A549 (cell line): Measurements from ENCODE around the gene RUNX1. TPM values are rescaled to one million over a fixed set of nuclear protein-coding genes. Genes with fewer than 3 reads are reported as not detected.

Experiments used
- ATAC-seq, 2 experiments: fragments of 200-7000 bp in 1 of 2; fragments of >200 bp in 1 of 2; cut with Nextera tagmentation in 1 of 2; cut with Tn5 transposase in 1 of 2; 3 replicates each; pipeline versions ENCODE4 v1.8.0 to v1.9.1; 2018 to 2020; ENCODE audit warnings: mild to moderate bottlenecking in 1 of 2, moderate library complexity in 1 of 2
- CTCF ChIA-PET: fragments of 300-600 bp; sonication (Branson Sonifier 250); formaldehyde crosslinking; extraction: SDS; loops from one replicate; lab custom pipeline; 2021; ENCODE audit warnings: antibody characterized with exemption, inconsistent platforms; lab: Yijun Ruan, JAX
- POLR2A ChIA-PET: fragments of 350-600 bp; formaldehyde crosslinking; extraction: SDS; loops from one replicate; lab custom pipeline; 2021; ENCODE audit warnings: antibody characterized with exemption, inconsistent platforms; lab: Yijun Ruan, JAX
- DNase-seq, 2 experiments: peaks; one replicate each; pipeline versions ENCODE4 v3.0.0 to v3.0.0-alpha.2; 2011 to 2016; ENCODE audit warnings: low read depth in 1 of 2, low spot score in 1 of 2
- FAIRE-seq: peaks from 2 replicates; lab custom pipeline; 2011; peaks lifted over from hg19 to GRCh38; lab: Jason Lieb, UNC
- H3K27ac ChIP-seq, 2 experiments: fragments of >200 bp; sonication (Bioruptor Twin); formaldehyde crosslinking; 3 replicates each; pipeline ENCODE4 v1.5.1; 2016 to 2017
- H3K4me1 ChIP-seq: fragments of >200 bp; sonication (Bioruptor Twin); formaldehyde crosslinking; 3 replicates; pipeline ENCODE4 v1.6.1; 2016
- H3K4me2 ChIP-seq: fragments of >200 bp; sonication (Bioruptor Twin); formaldehyde crosslinking; 3 replicates; pipeline ENCODE4 v1.6.1; 2016
- H3K4me3 ChIP-seq: fragments of >200 bp; sonication (Bioruptor Twin); formaldehyde crosslinking; 3 replicates; pipeline ENCODE4 v1.5.1; 2016
- H3K9me3 ChIP-seq: fragments of >200 bp; sonication (Bioruptor Twin); formaldehyde crosslinking; 3 replicates; pipeline ENCODE4 v1.6.1; 2016
- CBX2 ChIP-seq: fragments of 200-600 bp; sonication (generic); IDR thresholded peaks from 2 replicates; pipeline ENCODE4 v1.6.1; 2016; ENCODE audit warnings: low read depth, mild to moderate bottlenecking, borderline replicate concordance
- CHD2 ChIP-seq: fragments of 150-350 bp; IDR thresholded peaks from 2 replicates; pipeline ENCODE4 v1.6.1; 2014; ENCODE audit warnings: low read length; ENCODE audit not compliant: partially characterized antibody
- CHD4 ChIP-seq: fragments of 200-600 bp; sonication (generic); IDR thresholded peaks from 2 replicates; pipeline ENCODE4 v1.6.1; 2016; ENCODE audit warnings: antibody characterized with exemption, mild to moderate bottlenecking, borderline replicate concordance
- EHF ChIP-seq: fragments of 250-450 bp; sonication (Bioruptor Pico); IDR thresholded peaks from 2 replicates; pipeline ENCODE4 v1.5.0; 2020; ENCODE audit warnings: mild to moderate bottlenecking
- EP300 ChIP-seq, 2 experiments: fragments of >200 bp; sonication (Bioruptor Twin); formaldehyde crosslinking; IDR thresholded peaks; 2 replicates in 1 of 2; 3 replicates in 1 of 2; pipeline ENCODE4 v1.6.1; 2016 to 2017
- FOSB ChIP-seq: fragments of 250-450 bp; sonication (Bioruptor Pico); IDR thresholded peaks from 2 replicates; pipeline ENCODE4 v1.5.0; 2020; ENCODE audit warnings: mild to moderate bottlenecking, moderate library complexity
- FOXS1 ChIP-seq: fragments of 250-450 bp; sonication (Bioruptor Pico); IDR thresholded peaks from 2 replicates; pipeline ENCODE4 v1.5.0; 2020; ENCODE audit warnings: mild to moderate bottlenecking, moderate library complexity
- GATA3 ChIP-seq: IDR thresholded peaks from 2 replicates; pipeline ENCODE4 v1.6.1; 2012; ENCODE audit warnings: borderline replicate concordance
- HDAC2 ChIP-seq: fragments of 200-600 bp; sonication (generic); IDR thresholded peaks from 2 replicates; pipeline ENCODE4 v1.6.1; 2016
- JUNB ChIP-seq: fragments of >200 bp; sonication (Bioruptor Twin); formaldehyde crosslinking; IDR thresholded peaks from 2 replicates; pipeline ENCODE4 v1.6.1; 2016
- KDM1A ChIP-seq: fragments of 200-600 bp; sonication (generic); IDR thresholded peaks from 2 replicates; pipeline ENCODE4 v1.6.1; 2016; ENCODE audit warnings: low read depth, mild to moderate bottlenecking
- KDM5A ChIP-seq: fragments of 200-600 bp; sonication (generic); IDR thresholded peaks from 2 replicates; pipeline ENCODE4 v1.6.1; 2016; ENCODE audit warnings: antibody characterized with exemption, mild to moderate bottlenecking
- MAFK ChIP-seq: fragments of 450-650 bp; IDR thresholded peaks from 2 replicates; pipeline ENCODE4 v1.6.1; 2014; ENCODE audit not compliant: partially characterized antibody
- MYC ChIP-seq: IDR thresholded peaks from 2 replicates; pipeline ENCODE4 v1.6.1; 2012; ENCODE audit warnings: mild to moderate bottlenecking, inconsistent platforms, low read length, improper control_type of control experiment, borderline replicate concordance
- NR3C1 ChIP-seq: fragments of >200 bp; sonication (Bioruptor Twin); formaldehyde crosslinking; IDR thresholded peaks from 3 replicates; pipeline ENCODE4 v1.6.1; 2017
- PHF8 ChIP-seq: fragments of 200-600 bp; sonication (generic); IDR thresholded peaks from 2 replicates; pipeline ENCODE4 v1.6.1; 2016; ENCODE audit warnings: low read depth, mild to moderate bottlenecking, antibody characterized with exemption, moderate library complexity, borderline replicate concordance
- RARB ChIP-seq: fragments of 250-450 bp; sonication (Bioruptor Pico); IDR thresholded peaks from 2 replicates; pipeline ENCODE4 v1.8.0; 2021; ENCODE audit warnings: mild to moderate bottlenecking, moderate library complexity
- RFX5 ChIP-seq: fragments of 450-650 bp; IDR thresholded peaks from 2 replicates; pipeline ENCODE4 v1.7.1; 2014; ENCODE audit warnings: antibody characterized with exemption, mild to moderate bottlenecking, moderate library complexity
- SMC3 ChIP-seq: fragments of >200 bp; sonication (Bioruptor Twin); formaldehyde crosslinking; IDR thresholded peaks from 3 replicates; pipeline ENCODE4 v1.6.1; 2018; ENCODE audit warnings: inconsistent platforms
- SREBF2 ChIP-seq: fragments of 450-650 bp; IDR thresholded peaks from 2 replicates; pipeline ENCODE4 v1.6.1; 2014; ENCODE audit warnings: mild to moderate bottlenecking, moderate library complexity
- ZC3H11A ChIP-seq: fragments of 450-650 bp; IDR thresholded peaks from 2 replicates; pipeline ENCODE4 v1.6.1; 2014; ENCODE audit warnings: antibody characterized with exemption, mild to moderate bottlenecking
- ZNF302 ChIP-seq: fragments of 250-450 bp; sonication (Bioruptor Pico); IDR thresholded peaks from 2 replicates; pipeline ENCODE4 v1.9.0; 2021; ENCODE audit warnings: inconsistent platforms, mild to moderate bottlenecking, moderate library complexity
- WGBS: methylation state at CpG from one replicate; pipeline ENCODE4 v1.1.6; 2017; ENCODE audit errors: missing lambda C conversion rate; 5-methylcytosine and 5-hydroxymethylcytosine counted together
- polyA plus RNA-seq, 4 experiments: library from polyadenylated mRNA; depleted of rRNA in 3 of 4; stranded (reverse); fragments of >200 nt; fragmentation: RNase III in 1 of 4; extraction: RNeasy Plus Mini Kit Qiagen cat#74134 plus additional on column Dnase treatment in 1 of 4; gene quantifications; 2 replicates in 3 of 4; 3 replicates in 1 of 4; pipeline ENCODE4 v1.2.3, GENCODE V29; 2011 to 2017
- TF ChIP-seq, protein P1 (sequence below): fragments of 450-650 bp; IDR thresholded peaks from 2 replicates; pipeline ENCODE4 v1.6.1; 2014; ENCODE audit warnings: antibody characterized with exemption
- TF ChIP-seq, protein P2 (sequence below): IDR thresholded peaks from 2 replicates; pipeline ENCODE4 v1.6.1; 2012
- TF ChIP-seq, protein P3 (sequence below): fragments of >200 bp; sonication (Bioruptor Twin); formaldehyde crosslinking; IDR thresholded peaks from 3 replicates; pipeline ENCODE4 v1.5.1; 2016
- TF ChIP-seq, protein P4 (sequence below): IDR thresholded peaks from 2 replicates; pipeline ENCODE4 v1.6.1; 2012
- TF ChIP-seq, protein P5 (sequence below): fragments of 150-350 bp; IDR thresholded peaks from 2 replicates; pipeline ENCODE4 v1.6.1; 2014; ENCODE audit warnings: low read depth, mild to moderate bottlenecking, low read length

The RUNX1 gene
- polyA plus RNA-seq, 2 of the 4 experiments (the other 2 are of a cell fraction): 5.5 TPM

- Histone ChIP-seq H3K4me1 (no peaks in the 10 kb centered on the region), H3K4me2 (no peak overlapping the region), H3K27ac (no peak overlapping the region), H3K9me3 (no peaks in the 10 kb centered on the region), H3K4me3 (no peak overlapping the region)
- ChIA-PET CTCF (interaction anchor here (0.8 to 1.3 kb wide), 4 partner anchors 11 to 77 kb away, joined by 3 to 5 read pairs (median 3); no protein-coding TSS in a partner anchor), POLR2A (no interaction called here)
- TF ChIP-seq, protein P1, sequence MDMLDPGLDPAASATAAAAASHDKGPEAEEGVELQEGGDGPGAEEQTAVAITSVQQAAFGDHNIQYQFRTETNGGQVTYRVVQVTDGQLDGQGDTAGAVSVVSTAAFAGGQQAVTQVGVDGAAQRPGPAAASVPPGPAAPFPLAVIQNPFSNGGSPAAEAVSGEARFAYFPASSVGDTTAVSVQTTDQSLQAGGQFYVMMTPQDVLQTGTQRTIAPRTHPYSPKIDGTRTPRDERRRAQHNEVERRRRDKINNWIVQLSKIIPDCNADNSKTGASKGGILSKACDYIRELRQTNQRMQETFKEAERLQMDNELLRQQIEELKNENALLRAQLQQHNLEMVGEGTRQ: no peak
- TF ChIP-seq CBX2 (no peak), MAFK (peak; percentile 89), ZC3H11A (no peak), FOSB (CRISPR knock-in tag) (no peak)
- TF ChIP-seq, protein P2, sequence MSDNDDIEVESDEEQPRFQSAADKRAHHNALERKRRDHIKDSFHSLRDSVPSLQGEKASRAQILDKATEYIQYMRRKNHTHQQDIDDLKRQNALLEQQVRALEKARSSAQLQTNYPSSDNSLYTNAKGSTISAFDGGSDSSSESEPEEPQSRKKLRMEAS: no peak
- no peak for FAIRE-seq
- 97% methylated on average over 6 of the region's 6 CpGs for WGBS
- no peak for ATAC-seq
- DNase-seq: no peak
These were observed 226.2 kb downstream of the RUNX1 start for GRCh38 chr21:34822942-34823341.

- Histone ChIP-seq H3K9me3 (no peaks in the 10 kb centered on the region), H3K4me1 (no peaks in the 10 kb centered on the region), H3K27ac (no peak overlapping the region), H3K4me2 (no peak overlapping the region), H3K4me3 (no peak overlapping the region)
- no peak for ATAC-seq
- 86% methylated on average over 5 of the region's 5 CpGs for WGBS
- no peak for TF ChIP-seq ZC3H11A
- TF ChIP-seq MYC: no peak
- TF ChIP-seq, protein P3, sequence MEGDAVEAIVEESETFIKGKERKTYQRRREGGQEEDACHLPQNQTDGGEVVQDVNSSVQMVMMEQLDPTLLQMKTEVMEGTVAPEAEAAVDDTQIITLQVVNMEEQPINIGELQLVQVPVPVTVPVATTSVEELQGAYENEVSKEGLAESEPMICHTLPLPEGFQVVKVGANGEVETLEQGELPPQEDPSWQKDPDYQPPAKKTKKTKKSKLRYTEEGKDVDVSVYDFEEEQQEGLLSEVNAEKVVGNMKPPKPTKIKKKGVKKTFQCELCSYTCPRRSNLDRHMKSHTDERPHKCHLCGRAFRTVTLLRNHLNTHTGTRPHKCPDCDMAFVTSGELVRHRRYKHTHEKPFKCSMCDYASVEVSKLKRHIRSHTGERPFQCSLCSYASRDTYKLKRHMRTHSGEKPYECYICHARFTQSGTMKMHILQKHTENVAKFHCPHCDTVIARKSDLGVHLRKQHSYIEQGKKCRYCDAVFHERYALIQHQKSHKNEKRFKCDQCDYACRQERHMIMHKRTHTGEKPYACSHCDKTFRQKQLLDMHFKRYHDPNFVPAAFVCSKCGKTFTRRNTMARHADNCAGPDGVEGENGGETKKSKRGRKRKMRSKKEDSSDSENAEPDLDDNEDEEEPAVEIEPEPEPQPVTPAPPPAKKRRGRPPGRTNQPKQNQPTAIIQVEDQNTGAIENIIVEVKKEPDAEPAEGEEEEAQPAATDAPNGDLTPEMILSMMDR: no peak
- no peak for TF ChIP-seq KDM5A
- TF ChIP-seq, protein P4, sequence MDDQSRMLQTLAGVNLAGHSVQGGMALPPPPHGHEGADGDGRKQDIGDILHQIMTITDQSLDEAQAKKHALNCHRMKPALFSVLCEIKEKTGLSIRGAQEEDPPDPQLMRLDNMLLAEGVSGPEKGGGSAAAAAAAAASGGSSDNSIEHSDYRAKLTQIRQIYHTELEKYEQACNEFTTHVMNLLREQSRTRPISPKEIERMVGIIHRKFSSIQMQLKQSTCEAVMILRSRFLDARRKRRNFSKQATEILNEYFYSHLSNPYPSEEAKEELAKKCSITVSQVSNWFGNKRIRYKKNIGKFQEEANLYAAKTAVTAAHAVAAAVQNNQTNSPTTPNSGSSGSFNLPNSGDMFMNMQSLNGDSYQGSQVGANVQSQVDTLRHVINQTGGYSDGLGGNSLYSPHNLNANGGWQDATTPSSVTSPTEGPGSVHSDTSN: no peak
- DNase-seq: no peak
- POLR2A ChIA-PET: no interaction called here
- FAIRE-seq: no peak
- CTCF ChIA-PET: interaction anchor here (1.0 to 1.3 kb wide), 3 partner anchors 10 to 64 kb away, joined by 3 read pairs; no protein-coding TSS in a partner anchor
These were observed 226.9 kb downstream of the RUNX1 start for GRCh38 chr21:34822168-34822567.

GRCh38 chr21:34821717-34822116 is 227.4 kb downstream of the RUNX1 start:
- WGBS: 94% methylated on average over 7 of the region's 7 CpGs
- POLR2A ChIA-PET: no interaction called here
- no peak for FAIRE-seq

GRCh38 chr21:34820051-34820450 is 229.1 kb downstream of the RUNX1 start:
- Histone ChIP-seq H3K4me2 (no peak overlapping the region), H3K9me3 (no peaks in the 10 kb centered on the region), H3K4me1 (peaks cover 13% of the 10 kb centered on the region), H3K27ac (0 out of 6 replicates have a peak overlapping the region, but pooled peaks of 1 of the 2 experiments have one; percentile 50), H3K4me3 (no peak overlapping the region)
- ATAC-seq: peak in 1 of 2 experiments; percentile 32; a peak in 1 of 6 replicates
- FAIRE-seq: no peak
- ChIA-PET POLR2A (no interaction called here), CTCF (no interaction called here)
- WGBS: 82% methylated on average over 8 of the region's 9 CpGs
- DNase-seq: no peak
- TF ChIP-seq CHD4 (no peak), EHF (CRISPR knock-in tag) (no peak), GATA3 (no peak), FOXS1 (no peak), SMC3 (no peak), HDAC2 (no peak), JUNB (no peak), KDM1A (no peak), EP300 (IDR thresholded peaks at IDR 0.05) (no peak), RARB (no peak), PHF8 (no peak), RFX5 (no peak), MYC (no peak), SREBF2 (no peak), NR3C1 (no peak)
- TF ChIP-seq, protein P5, sequence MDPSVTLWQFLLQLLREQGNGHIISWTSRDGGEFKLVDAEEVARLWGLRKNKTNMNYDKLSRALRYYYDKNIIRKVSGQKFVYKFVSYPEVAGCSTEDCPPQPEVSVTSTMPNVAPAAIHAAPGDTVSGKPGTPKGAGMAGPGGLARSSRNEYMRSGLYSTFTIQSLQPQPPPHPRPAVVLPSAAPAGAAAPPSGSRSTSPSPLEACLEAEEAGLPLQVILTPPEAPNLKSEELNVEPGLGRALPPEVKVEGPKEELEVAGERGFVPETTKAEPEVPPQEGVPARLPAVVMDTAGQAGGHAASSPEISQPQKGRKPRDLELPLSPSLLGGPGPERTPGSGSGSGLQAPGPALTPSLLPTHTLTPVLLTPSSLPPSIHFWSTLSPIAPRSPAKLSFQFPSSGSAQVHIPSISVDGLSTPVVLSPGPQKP: no peak
- TF ChIP-seq, all 56 proteins: peak for 0

More at GRCh38 chr21:34821717-34822116, 227.4 kb downstream of the RUNX1 start:
- no peaks in the 10 kb centered on the region for H3K4me1 ChIP-seq
- DNase-seq (no peak), ATAC-seq (no peak)
- H3K27ac ChIP-seq: no peak overlapping the region
- CTCF ChIA-PET: interaction anchor here (1.1 to 1.3 kb wide), 2 partner anchors 9 to 64 kb away, joined by 3 read pairs; no protein-coding TSS in a partner anchor
- H3K9me3 ChIP-seq: no peaks in the 10 kb centered on the region
- TF ChIP-seq MAFK (no peak), ZNF302 (CRISPR knock-in tag) (no peak), CHD2 (no peak)
- no peak overlapping the region for H3K4me3 ChIP-seq
- no peak overlapping the region for H3K4me2 ChIP-seq
